Body of pancreas (tissue), 4 donors: Measurements from ENCODE around the gene ABCB9.

Experiments used
- CTCF ChIP-seq, 7 experiments: fragments of 450-650 bp in 4 of 7; fragments of 200-600 bp in 3 of 7; sonication (generic) in 3 of 7; IDR thresholded peaks; one replicate each; pipeline ENCODE4 v1.5.1; 2016 to 2019; ENCODE audit warnings: antibody characterized with exemption in 7 of 7
- POLR2A ChIP-seq, 3 donors: fragments of 450-650 bp; IDR thresholded peaks; one replicate each; pipeline ENCODE4 v1.6.1; 2016; ENCODE audit warnings: antibody characterized with exemption in 3 of 3, mild to moderate bottlenecking in 2 of 3

GRCh38 chr12:122929148-122929538, 37.1 kb downstream of the ABCB9 start:
- no peak for TF ChIP-seq CTCF (IDR thresholded peaks at IDR 0.05)
- TF ChIP-seq POLR2A (IDR thresholded peaks at IDR 0.05): no peak
